GM13977 (cell line): ENCODE results near the gene TRMU.

Source experiments
- DNase-seq: peaks from one replicate; pipeline ENCODE4 v3.0.0; 2012; ENCODE audit warnings: low spot score
- in situ Hi-C: fragments of 300-500 bp; cut with MboI; formaldehyde crosslinking; loops from one replicate; pipeline ENCODE4 v1.12.0; 2022; ENCODE audit warnings: low sequenced_read_pairs, low pct_unique_long_range_greater_than_20kb, mixed read lengths, inconsistent platforms; ENCODE audit not compliant: unreplicated experiment
- TF ChIP-seq, protein P1 (sequence below): IDR thresholded peaks from 2 replicates; pipeline ENCODE4 v1.5.1; 2012; ENCODE audit warnings: mild to moderate bottlenecking, control low read depth; ENCODE audit not compliant: insufficient read depth; ENCODE audit errors: extremely low read depth, missing control alignments

Gene TRMU

DNA sequence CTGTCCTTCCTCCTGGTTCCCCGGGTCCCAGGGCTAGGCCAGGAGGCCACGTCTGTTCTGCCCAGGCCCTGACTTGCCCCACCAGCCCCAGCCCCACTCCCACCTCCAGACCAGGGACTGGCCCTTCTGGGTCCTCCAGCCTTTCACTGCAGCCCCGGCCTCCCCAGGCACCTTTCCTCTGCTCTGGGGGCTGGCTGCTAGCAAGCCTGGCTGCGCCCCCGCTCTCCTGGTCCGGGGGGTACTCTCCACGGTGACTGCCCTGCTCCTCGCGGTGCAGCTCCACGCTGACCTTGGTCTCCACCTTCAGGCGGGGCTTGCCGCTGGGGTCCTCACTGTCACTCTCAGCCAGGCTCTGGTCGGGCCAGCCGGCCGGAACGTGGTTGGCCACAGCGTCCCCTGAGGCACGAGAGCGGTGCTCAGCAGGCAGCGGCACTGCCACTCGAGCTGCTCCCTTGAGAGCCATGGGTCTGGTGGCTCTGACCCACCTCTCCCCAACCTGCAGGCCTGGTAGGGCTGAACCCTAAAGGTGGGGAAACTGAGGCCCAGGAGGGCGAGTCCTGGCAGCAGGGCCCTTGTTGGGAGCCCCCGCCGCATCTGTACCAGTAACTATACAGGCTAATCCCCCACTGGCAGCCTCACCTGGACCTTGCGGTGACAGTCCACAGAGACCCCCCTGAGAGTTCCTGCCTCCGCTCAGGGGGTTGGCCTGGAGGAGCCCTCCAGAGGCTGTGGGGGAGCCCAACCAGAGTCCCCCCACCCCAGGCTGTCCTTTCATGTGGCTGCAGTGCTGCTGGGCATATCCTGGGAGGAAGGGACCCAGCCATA is 29.0 kb downstream of the TRMU start:
- TF ChIP-seq, protein P1, sequence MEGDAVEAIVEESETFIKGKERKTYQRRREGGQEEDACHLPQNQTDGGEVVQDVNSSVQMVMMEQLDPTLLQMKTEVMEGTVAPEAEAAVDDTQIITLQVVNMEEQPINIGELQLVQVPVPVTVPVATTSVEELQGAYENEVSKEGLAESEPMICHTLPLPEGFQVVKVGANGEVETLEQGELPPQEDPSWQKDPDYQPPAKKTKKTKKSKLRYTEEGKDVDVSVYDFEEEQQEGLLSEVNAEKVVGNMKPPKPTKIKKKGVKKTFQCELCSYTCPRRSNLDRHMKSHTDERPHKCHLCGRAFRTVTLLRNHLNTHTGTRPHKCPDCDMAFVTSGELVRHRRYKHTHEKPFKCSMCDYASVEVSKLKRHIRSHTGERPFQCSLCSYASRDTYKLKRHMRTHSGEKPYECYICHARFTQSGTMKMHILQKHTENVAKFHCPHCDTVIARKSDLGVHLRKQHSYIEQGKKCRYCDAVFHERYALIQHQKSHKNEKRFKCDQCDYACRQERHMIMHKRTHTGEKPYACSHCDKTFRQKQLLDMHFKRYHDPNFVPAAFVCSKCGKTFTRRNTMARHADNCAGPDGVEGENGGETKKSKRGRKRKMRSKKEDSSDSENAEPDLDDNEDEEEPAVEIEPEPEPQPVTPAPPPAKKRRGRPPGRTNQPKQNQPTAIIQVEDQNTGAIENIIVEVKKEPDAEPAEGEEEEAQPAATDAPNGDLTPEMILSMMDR, result no peak
- DNase-seq, result no peak
- in situ Hi-C loops, result loop anchor here (5.0 kb wide), 1 partner anchor 168 kb away; no protein-coding TSS in a partner anchor

DNA sequence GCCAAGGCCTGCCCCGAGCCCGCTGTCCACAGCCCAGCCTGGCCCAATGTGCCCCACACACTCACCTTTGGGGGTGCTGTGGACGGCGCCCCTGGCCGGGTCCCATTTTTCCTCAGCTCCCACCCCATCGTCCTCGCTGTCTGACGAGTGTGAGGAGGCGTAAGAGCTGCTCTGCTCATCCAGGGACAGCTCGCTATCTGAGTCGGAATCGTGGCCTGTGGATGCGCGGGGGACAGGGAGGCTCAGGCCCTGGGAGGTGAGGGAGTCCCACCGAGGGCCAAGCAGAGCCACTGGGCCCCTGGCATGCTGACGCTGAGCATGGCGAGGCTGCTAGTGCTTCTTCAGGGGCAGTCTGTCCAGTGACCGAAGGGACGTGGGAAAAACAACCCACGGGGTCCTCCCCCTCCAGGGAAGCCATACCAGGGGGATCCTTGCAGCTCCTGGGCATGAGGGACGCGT is 29.7 kb downstream of the TRMU start:
- TF ChIP-seq, protein P1, result no peak
- DNase-seq, result no peak
- in situ Hi-C loops, result loop anchor here (5.0 kb wide), 1 partner anchor 167 kb away; no protein-coding TSS in a partner anchor

DNA sequence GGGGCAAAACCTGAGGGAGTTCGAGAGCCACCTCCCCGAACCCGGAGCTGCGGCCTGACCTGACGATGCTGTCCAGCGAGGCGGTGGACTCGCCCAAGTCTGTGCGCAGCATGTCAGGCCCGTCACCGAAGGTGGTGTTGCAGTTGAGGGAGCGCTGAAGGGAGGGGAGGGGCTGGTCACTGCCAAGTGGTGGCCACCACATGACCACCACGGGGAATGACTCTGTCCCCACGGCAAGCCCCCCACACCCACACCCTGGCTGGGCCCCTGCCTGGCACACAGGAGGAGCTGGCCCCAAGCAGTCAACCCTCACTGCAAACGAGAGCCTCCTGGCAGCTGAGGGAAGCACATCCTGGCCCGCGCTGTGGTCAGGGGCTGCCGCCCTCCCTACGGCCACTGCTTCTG is 30.8 kb downstream of the TRMU start:
- TF ChIP-seq, protein P1, result no peak
- in situ Hi-C loops, result loop anchor here (5.0 kb wide), 1 partner anchor 166 kb away; no protein-coding TSS in a partner anchor
- DNase-seq, result no peak

DNA sequence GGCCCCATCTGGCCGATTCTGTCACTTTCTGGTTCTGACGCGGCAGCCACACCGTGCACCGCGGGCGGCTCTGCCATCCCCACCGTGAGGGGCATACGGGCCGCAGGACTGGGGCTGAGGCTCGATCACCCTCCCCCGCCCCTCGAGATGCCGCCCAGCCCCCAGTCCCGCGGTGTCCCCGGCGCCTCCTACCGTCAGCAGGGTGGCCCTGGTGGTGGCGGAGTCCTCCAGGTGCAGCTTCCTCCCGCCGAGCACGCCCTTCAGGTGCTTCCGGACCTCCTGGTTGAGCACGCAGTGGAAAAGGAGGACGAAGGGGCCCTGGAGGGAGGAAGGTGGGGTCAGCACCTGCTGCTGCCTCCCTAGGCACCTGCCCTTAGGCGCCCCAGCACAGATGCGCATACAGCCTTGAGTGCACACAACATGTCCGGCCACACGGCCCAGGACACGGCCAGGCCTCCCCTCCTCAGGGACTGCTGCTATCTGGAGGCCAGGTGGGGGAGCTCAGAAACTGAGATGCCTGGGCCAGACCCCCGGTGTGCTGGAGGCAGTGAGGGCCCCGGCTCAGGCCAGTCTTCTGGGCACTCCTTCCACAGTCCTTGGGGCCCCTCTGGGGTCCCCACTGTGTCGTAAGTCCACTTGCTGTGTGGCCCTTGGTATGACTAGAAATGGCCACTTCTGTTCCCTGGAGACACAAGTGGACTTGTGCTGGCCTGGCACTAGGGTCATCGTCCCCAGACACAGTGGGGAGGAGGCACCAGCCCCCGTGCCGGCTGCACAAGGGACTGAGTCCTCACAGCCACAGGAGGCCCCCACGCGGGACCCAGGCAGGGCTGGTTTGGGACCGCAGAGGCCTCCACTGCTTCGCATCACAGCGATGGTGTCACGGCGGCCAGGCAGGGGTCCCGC is 31.5 kb downstream of the TRMU start:
- TF ChIP-seq, protein P1, result no peak
- in situ Hi-C loops, result loop anchor here (5.0 kb wide), 1 partner anchor 165 kb away; no protein-coding TSS in a partner anchor
- DNase-seq, result no peak

DNA sequence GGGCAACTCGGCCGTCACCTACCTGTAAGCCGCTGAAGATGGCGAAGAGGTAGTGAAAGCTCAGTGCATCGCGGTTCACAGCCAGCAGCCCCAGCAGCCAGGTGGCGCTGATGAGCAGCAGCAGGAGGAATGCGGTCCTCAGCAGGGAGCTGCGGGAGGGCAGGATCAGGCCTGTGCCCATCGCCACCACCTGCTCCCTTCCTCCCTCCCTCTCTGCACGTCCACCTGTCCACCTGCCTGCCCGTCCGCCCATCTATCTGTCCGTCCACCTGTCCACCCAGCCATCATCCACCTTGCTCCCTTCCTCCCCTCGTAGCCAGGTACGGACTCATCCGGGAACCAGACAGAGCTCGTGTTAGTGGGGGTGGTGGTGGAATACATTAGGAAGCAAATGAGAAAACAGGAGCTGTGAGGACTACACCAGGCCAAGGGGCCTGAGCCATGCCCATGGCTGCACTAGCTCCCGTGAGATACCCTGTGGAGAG is 32.2 kb downstream of the TRMU start:
- DNase-seq, result peak; percentile 92
- TF ChIP-seq, protein P1, result peak; percentile 99
- in situ Hi-C loops, result loop anchor here (5.0 kb wide), 1 partner anchor 165 kb away; no protein-coding TSS in a partner anchor

DNA sequence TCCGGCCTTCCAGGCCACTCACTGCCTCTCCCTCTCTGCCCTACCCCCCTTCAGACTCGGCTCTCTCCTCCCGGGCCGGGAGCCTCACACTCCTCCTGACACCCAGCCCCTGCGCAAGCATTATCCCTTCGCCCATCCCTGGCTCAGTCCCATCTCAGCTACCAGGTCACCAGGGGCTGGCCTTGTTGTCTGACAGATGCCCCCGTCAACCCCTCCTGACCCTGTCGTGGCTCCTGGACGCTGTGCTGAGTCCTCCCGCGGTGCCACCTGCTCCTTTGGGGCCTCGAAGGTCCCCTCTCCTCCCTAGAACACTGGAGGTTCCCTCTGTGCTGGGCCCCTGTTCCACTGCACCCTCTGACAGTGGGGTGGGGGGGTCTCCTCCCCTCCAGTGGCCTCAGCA is 32.9 kb downstream of the TRMU start:
- in situ Hi-C loops, result loop anchor here (5.0 kb wide), 1 partner anchor 164 kb away; no protein-coding TSS in a partner anchor
- DNase-seq, result no peak
- TF ChIP-seq, protein P1, result no peak
